Hepatocyte (in vitro differentiated cells): Measurements from ENCODE around the gene CAMKMT. TPM values are rescaled to one million over a fixed set of nuclear protein-coding genes. Genes with fewer than 3 reads are reported as not detected.

Experiments
- DNase-seq: peaks from one replicate; pipeline ENCODE4 v3.0.0-alpha.2; 2016; ENCODE audit warnings: low spot score
- H2AFZ ChIP-seq: fragments of 200-600 bp; sonication (generic); 2 replicates; pipeline ENCODE4 v1.6.0; 2016; ENCODE audit warnings: antibody characterized with exemption, mild to moderate bottlenecking
- H3K27ac ChIP-seq: fragments of 200-600 bp; sonication (generic); 2 replicates; pipeline ENCODE4 v1.5.1; 2016; ENCODE audit warnings: mild to moderate bottlenecking
- H3K27me3 ChIP-seq: fragments of 200-600 bp; sonication (generic); 2 replicates; pipeline ENCODE4 v1.6.1; 2016
- H3K36me3 ChIP-seq: fragments of 200-600 bp; sonication (generic); replicated peaks from 2 replicates; pipeline ENCODE4 v1.5.1; 2016; ENCODE audit warnings: low read depth; ENCODE audit not compliant: insufficient read depth
- H3K4me1 ChIP-seq: fragments of 200-600 bp; sonication (generic); 2 replicates; pipeline ENCODE4 v1.5.1; 2016; ENCODE audit warnings: mild to moderate bottlenecking, moderate library complexity; ENCODE audit not compliant: insufficient read depth
- H3K4me2 ChIP-seq: fragments of 200-600 bp; sonication (generic); 2 replicates; pipeline ENCODE4 v1.6.0; 2016
- H3K4me3 ChIP-seq: fragments of 200-600 bp; sonication (generic); 2 replicates; pipeline ENCODE4 v1.5.1; 2016; ENCODE audit warnings: mild to moderate bottlenecking
- H3K79me2 ChIP-seq: fragments of 200-600 bp; sonication (generic); 2 replicates; pipeline ENCODE4 v1.6.0; 2017; ENCODE audit warnings: mild to moderate bottlenecking
- H3K9me2 ChIP-seq: fragments of 200-600 bp; sonication (generic); replicated peaks from 2 replicates; pipeline ENCODE4 v1.6.0; 2017; ENCODE audit warnings: mild to moderate bottlenecking; ENCODE audit not compliant: insufficient read depth
- H3K9me3 ChIP-seq: fragments of 200-600 bp; sonication (generic); 2 replicates; pipeline ENCODE4 v1.5.1; 2016; ENCODE audit warnings: low read depth, mild to moderate bottlenecking
- H4K20me1 ChIP-seq: fragments of 200-600 bp; sonication (generic); 2 replicates; pipeline ENCODE4 v1.6.0; 2016; ENCODE audit warnings: mild to moderate bottlenecking; ENCODE audit not compliant: insufficient read depth, poor library complexity, severe bottlenecking
- EZH2 ChIP-seq: fragments of 200-600 bp; sonication (generic); IDR thresholded peaks from 2 replicates; pipeline ENCODE4 v1.6.1; 2016; ENCODE audit warnings: antibody characterized with exemption, mild to moderate bottlenecking, borderline replicate concordance
- EZH2phosphoT487 ChIP-seq: fragments of 200-600 bp; sonication (generic); IDR thresholded peaks from one replicate; pipeline ENCODE4 v1.6.1; 2018; ENCODE audit warnings: antibody characterized with exemption, mild to moderate bottlenecking, low read depth, moderate library complexity; ENCODE audit not compliant: unreplicated experiment, severe bottlenecking
- WGBS: methylation state at CpG from one replicate; pipeline ENCODE4 v1.1.6; 2016; ENCODE audit warnings: low lambda C conversion rate; ENCODE audit errors: missing lambda C conversion rate; 5-methylcytosine and 5-hydroxymethylcytosine counted together
- polyA plus RNA-seq: library from polyadenylated mRNA; unstranded; fragments of >200 nt; fragmentation: Nextera tagmentation; extraction: Ambion mirVana; gene quantifications from 2 replicates; pipeline ENCODE4 v1.2.1, GENCODE V29; 2016
- total RNA-seq: library from RNA; depleted of rRNA; stranded (reverse); fragments of >200 nt; gene quantifications from 2 replicates; pipeline ENCODE4 v1.2.3, GENCODE V29; 2014
- TF ChIP-seq, protein P1 (sequence below): fragments of 200-600 bp; sonication (generic); IDR thresholded peaks from 2 replicates; pipeline ENCODE4 v1.5.1; 2016; ENCODE audit warnings: antibody characterized with exemption, mild to moderate bottlenecking; ENCODE audit not compliant: poor library complexity

Gene CAMKMT
- total and polyA plus RNA-seq, 2 experiments from 2014 or later, result 10.3 to 12.7 TPM

DNA sequence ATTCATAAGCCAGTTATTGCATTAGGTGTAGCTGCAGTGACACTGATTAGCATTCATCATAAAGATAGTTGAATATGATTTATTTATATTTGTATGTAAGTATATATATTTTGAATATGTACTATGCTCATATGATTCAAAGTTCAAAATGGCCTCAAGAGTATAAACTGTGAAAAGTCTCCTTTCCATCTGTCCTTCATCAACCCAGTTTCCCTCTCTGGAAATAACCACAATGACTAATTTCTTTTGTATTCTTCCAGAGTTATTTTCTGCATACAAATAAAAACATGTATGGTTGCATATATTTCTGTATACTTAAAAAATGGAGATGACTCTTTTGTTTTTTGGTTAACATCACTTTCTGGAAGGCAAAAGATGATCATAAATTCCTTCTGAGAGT, 95.2 kb downstream of the CAMKMT start:
- Histone ChIP-seq H2AFZ (no peak overlapping the region), H3K27ac (no peak overlapping the region), H3K27me3 (no peaks in the 10 kb centered on the region), H3K4me1 (no peaks in the 10 kb centered on the region), H3K36me3 (no peaks in the 10 kb centered on the region), H3K9me3 (no peaks in the 10 kb centered on the region), H3K4me3 (no peak overlapping the region), H3K79me2 (no peaks in the 10 kb centered on the region), H4K20me1 (no peaks in the 10 kb centered on the region), H3K9me2 (no peaks in the 10 kb centered on the region), H3K4me2 (no peak overlapping the region)
- TF ChIP-seq EZH2, result no peak
- no peak for TF ChIP-seq EZH2phosphoT487
- TF ChIP-seq, protein P1, sequence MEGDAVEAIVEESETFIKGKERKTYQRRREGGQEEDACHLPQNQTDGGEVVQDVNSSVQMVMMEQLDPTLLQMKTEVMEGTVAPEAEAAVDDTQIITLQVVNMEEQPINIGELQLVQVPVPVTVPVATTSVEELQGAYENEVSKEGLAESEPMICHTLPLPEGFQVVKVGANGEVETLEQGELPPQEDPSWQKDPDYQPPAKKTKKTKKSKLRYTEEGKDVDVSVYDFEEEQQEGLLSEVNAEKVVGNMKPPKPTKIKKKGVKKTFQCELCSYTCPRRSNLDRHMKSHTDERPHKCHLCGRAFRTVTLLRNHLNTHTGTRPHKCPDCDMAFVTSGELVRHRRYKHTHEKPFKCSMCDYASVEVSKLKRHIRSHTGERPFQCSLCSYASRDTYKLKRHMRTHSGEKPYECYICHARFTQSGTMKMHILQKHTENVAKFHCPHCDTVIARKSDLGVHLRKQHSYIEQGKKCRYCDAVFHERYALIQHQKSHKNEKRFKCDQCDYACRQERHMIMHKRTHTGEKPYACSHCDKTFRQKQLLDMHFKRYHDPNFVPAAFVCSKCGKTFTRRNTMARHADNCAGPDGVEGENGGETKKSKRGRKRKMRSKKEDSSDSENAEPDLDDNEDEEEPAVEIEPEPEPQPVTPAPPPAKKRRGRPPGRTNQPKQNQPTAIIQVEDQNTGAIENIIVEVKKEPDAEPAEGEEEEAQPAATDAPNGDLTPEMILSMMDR, result no peak
- DNase-seq, result no peak

- TF ChIP-seq, protein P1, result no peak
- TF ChIP-seq EZH2phosphoT487 (no peak), EZH2 (no peak)
- H3K9me3 ChIP-seq, result no peaks in the 10 kb centered on the region
- H3K36me3 ChIP-seq, result no peaks in the 10 kb centered on the region
- no peaks in the 10 kb centered on the region for H3K9me2 ChIP-seq
- H3K4me3 ChIP-seq, result no peak overlapping the region
- no peaks in the 10 kb centered on the region for H3K27me3 ChIP-seq
- DNase-seq, result no peak
- 82% methylated on average over 1 of the region's 1 CpG for WGBS
- H3K4me1 ChIP-seq, result no peaks in the 10 kb centered on the region
- H3K27ac ChIP-seq, result no peak overlapping the region
- H3K4me2 ChIP-seq, result no peak overlapping the region
- H3K79me2 ChIP-seq, result no peaks in the 10 kb centered on the region
- H2AFZ ChIP-seq, result no peak overlapping the region
- H4K20me1 ChIP-seq, result no peaks in the 10 kb centered on the region
Measured at GRCh38 chr2:44459739-44460138, 98.0 kb downstream of the CAMKMT start.

DNA sequence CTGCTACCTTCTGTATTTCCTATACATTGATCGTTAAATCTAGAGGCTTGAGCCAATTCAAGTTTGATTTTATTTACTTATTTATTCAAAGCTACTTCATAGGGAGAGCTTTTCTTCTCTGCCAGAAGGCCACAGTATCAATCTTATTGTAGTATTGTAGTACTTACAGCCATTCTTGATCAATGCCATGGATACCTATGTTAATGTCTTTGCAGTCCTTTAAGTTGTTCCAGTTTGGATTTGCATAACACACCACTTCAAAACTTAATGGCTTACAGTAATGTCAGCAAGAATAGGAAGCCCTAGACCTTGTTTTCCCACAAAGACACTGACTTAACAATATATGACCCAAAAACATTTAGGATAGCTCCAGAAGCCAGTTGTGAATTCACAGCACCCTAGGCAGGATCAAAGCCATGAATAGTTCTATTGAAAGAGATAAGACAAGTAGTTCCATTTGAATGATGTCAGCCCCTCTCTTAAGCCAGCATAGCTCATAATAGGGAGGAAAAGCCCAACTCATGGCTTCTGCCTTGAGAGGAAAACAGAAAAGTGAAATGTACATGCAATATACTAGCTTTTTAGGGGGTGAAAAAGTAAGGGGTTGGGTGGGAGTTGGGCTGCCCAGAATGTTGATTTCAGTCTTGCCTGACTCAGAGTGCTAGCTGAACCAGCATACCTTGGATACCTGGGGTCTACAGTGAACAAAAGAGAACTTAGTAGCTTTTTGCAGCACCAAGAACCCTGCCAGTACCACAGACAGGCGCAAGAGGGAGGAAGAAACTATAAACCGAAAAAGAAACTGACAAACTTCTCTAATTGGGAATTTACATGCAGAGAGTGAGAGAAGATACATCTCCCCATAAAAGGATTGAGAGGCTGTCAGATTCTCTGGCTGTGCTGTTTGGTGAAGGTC, 101.4 kb downstream of the CAMKMT start:
- Histone ChIP-seq H3K4me3 (no peak overlapping the region), H2AFZ (no peak overlapping the region), H3K27ac (no peak overlapping the region), H4K20me1 (no peaks in the 10 kb centered on the region), H3K36me3 (no peaks in the 10 kb centered on the region), H3K4me1 (no peaks in the 10 kb centered on the region), H3K9me2 (no peaks in the 10 kb centered on the region), H3K27me3 (no peaks in the 10 kb centered on the region), H3K4me2 (no peak overlapping the region), H3K9me3 (no peaks in the 10 kb centered on the region), H3K79me2 (no peaks in the 10 kb centered on the region)
- no peak for DNase-seq
- 95% methylated on average over 3 of the region's 3 CpGs for WGBS
- TF ChIP-seq, protein P1, result no peak
- TF ChIP-seq EZH2phosphoT487 (no peak), EZH2 (no peak)
